Inflammatory macrophage (primary cell): ENCODE data around the gene CCNF.

ENCODE experiments used
- DNase-seq, 2 donors: peaks; one replicate each; pipeline ENCODE4 v3.0.0-alpha.2; 2020 to 2022

Gene CCNF

DNA sequence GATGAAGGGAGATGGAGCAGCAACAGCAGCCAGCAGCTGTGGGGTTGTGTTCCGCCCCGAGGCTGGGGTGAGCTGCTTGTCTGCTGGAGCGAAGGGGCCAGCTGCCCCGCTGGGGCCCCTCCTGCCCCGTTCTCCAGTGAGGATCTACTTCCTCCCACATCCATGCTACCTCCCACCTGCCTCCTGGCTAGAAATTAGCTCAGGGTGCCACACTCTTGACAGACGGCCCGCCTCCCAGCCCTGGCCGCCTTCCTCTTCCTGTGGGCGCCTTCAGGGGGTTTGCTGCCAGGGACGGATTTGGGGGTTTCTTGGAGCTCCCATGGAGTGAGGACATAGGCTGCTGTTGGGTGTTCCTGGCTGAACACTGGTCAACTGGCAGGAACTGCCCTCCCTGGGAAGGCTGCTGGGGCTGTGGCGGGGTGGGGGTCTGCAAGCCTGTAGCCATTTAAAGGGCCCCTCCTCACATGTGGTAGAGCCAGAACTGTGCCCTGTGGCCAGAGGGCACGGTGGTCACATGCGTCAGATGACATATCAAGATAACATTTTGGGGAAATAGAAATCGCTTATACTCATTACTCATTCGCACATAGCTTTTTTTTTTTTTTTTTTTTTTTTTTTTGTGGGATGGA, 58.8 kb downstream of the CCNF start:
- peak; percentile 80 to 90 for DNase-seq

DNA sequence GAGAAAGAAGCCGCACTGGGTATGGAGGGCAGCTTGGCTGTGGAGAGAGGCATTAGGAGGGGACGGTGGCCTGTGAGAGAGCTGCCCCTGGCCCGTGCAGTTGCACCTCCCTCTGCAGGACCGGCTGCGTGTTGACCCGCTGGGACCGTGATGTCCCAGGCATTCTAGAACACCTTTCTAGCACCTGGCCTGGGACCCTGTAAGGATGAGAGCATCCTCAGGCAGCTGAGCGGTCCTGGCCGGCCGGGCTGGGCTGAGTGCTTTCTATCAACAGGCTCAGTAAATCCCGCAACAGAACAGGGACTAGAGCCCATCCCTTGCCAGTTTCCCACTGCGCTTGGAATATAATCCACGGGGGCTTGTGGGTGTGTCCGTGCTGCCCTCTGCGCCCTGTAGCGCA, 60.3 kb downstream of the CCNF start:
- DNase-seq = no peak

DNA sequence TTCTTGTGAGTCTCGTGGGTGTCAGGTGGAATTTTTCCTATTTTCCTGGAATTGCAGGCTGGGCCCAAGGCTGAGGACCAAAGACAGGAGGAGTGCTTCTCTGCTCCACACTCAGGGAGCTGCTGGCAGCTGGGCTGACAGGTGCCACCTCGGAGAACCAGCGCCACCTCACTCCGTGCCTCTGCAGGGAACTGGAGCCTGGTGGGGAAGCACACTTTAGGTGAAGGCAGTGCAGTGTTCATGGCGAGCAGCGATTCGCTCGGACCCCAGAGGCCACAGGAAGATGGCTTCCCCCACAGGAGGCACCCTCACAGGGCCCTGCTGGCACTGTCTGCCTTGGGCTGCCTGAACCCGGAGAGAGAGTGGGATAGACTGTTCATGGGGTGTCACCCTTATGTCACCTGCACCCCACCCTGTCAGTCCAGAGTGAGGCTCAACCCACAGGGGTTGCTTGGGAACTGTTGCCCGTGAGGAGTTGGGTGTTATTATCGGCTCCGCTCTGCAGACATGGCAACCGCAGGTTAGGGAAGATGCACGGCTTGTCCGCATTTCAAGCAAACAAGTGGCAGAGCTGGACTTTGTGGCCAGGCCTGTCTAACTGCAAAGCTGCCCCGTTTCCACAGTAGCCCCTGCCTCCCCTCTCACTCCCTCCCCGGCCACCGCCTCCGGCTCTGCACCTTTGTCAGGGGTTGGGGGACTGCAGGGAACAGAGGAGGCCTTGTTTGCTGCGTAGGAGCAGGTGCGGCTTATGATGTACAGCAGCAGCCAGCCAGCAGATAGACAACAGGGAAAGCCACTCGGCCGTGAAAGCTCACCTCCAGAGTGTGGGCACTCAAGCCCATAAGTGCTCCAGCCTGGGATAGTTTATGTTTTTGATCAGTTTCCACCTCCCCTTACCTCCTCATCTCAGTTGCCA, 61.2 kb downstream of the CCNF start:
- no peak for DNase-seq

DNA sequence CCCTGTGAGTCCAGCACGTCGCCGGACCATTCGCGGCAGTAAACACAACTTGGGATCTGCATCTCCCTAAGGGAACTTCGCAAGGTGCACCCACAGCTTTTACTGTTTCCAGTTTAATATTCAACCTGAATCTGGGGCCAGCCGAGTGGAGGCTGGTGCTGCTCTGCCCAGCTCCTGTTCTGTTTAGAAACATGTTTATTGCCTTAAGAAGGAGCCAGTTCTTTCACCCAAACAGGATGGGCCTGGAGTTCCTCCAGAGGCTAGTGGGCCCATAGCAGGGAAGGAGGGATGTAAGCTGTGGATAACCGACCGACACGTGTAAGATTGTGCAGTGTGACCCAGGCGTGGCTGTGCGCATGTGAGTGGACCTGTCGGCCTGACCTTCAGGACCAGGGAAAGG, 63.0 kb downstream of the CCNF start:
- no peak for DNase-seq

DNA sequence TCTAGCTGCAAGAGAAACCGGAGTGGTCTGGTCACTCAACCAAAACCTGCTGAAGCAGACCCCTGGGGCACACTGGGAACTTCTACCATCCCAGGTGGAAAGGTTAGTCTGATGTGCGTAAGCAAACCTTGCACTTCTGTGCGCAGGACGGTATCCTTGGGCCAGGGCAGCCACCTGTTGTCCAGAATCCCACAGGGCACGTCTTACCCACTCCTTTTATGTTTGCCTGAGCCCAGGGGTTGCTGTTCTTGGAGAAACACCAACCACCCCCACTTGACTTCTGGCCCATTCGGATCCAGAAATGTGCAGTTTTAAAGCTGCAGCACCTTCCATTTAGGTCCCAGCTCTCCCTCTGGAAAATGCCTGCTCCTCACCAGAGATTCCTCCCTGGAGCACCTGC, 64.4 kb downstream of the CCNF start:
- DNase-seq = no peak

DNA sequence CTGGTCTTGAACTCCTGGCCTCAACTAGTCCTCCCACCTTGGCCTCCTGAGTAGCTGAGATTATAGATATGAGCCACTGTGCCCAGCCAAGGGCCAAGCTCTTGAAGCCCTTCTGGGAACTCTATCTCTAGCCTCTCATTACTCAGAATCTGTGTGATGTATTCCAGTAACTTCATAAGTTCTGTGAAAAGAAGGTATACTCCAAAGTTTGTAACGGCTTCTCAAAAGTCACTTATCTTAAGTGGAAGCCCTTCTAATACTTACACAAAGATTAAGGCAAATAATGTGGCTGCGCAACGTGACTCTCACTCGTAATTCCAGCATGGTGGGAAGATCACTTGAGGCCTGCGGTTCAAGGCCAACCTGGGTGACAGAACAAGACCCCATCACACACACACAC, 65.4 kb downstream of the CCNF start:
- DNase-seq = no peak

DNA sequence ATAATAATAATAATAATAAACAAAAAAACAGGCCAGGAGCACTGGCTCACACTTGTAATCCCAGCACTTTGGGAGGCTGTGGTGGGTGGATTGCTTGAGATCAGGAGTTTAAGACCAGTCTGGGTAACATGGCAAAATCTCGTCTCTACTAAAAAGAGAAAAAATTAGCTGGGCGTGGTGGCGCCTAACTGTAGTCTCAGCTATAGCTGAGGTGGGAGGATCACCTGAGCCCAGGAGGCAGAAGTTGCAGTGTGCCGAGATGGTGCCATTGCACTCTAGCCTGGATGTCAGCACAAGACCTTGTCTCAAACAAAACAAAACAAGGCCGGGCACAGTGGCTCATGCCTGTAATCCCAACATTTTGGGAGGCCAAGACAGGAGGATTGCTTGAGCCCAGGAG, 65.8 kb downstream of the CCNF start:
- DNase-seq = no peak

DNA sequence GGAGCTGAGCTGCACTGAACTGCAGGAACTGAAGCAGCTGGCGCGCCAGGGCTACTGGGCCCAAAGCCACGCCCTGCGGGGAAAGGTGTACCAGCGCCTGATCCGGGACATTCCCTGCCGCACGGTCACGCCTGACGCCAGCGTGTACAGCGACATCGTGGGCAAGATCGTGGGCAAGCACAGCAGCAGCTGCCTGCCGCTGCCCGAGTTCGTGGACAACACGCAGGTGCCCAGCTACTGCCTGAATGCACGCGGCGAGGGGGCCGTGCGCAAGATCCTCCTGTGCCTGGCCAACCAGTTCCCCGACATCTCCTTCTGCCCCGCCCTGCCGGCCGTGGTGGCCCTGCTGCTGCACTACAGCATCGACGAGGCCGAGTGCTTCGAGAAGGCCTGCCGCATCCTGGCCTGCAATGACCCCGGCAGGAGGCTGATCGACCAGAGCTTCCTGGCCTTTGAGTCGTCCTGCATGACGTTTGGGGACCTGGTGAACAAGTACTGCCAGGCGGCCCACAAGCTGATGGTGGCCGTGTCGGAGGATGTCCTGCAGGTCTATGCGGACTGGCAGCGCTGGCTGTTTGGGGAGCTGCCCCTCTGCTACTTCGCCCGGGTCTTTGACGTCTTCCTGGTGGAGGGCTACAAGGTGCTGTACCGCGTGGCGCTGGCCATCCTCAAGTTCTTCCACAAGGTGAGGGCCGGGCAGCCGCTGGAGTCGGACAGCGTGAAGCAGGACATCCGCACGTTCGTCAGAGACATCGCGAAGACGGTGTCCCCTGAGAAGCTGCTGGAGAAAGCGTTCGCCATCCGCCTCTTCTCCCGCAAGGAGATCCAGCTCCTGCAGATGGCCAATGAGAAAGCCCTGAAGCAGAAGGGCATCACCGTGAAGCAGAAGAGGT, 67.2 kb downstream of the CCNF start:
- no peak for DNase-seq

DNA sequence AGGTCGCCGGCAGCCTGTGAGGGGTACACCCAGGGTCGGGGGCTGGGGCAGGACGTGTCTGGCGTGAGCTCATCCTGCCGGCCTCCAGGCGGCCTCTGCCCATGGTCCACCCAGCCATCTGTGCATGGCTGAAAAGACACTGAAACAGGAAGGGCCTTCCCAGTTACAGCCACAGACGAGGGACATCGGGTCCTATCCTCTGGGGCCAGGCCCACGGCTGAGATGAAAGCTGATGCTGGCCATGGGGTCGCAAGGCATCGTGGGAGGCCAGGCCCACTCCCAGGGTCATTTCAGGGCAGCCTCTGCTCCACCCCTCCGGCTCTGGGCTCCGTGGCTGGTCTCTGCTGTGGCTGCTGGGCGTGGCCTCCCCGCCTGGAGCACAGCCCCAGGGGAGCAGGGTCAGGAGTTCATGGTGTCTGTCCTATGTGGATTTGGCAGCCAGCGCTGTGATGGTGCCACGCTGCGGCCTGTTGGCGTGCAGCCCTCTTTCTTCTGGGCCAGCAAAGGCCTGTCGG, 67.9 kb downstream of the CCNF start:
- DNase-seq = no peak

DNA sequence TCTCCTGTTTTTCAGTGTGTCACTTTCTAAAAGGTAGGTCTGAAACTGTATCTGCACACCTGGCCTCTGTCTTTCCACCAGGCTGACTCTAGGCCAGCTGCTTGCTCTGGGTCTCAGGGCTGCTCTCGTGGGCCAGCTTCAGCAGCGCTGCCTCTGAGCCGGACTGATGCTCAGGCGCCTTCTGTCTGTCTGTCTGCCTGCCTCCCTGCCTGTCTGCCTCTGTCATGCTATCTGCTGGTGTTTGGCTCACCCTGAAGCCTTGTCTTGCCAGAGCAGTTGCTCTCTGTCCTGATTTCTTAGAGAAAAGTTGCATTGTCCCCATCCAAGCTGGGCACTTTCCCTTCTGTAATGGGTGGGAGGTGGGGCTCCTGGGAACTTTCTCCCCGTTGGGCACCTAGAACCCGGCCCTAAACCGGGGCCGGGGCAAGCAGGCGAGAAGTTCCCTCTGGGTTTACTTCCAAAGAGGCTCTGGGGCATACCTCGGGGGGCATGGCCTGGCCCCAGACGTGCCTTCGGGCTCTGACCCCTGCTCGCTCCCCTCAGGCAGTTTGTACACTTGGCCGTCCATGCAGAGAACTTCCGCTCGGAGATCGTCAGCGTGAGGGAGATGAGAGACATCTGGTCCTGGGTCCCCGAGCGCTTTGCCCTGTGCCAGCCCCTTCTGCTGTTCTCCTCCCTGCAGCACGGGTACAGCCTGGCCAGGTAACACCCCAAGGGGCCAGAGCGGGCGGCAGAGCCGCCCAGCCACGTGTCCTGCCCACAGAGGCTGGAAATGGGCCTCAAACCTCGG, 68.6 kb downstream of the CCNF start:
- DNase-seq = no peak

DNA sequence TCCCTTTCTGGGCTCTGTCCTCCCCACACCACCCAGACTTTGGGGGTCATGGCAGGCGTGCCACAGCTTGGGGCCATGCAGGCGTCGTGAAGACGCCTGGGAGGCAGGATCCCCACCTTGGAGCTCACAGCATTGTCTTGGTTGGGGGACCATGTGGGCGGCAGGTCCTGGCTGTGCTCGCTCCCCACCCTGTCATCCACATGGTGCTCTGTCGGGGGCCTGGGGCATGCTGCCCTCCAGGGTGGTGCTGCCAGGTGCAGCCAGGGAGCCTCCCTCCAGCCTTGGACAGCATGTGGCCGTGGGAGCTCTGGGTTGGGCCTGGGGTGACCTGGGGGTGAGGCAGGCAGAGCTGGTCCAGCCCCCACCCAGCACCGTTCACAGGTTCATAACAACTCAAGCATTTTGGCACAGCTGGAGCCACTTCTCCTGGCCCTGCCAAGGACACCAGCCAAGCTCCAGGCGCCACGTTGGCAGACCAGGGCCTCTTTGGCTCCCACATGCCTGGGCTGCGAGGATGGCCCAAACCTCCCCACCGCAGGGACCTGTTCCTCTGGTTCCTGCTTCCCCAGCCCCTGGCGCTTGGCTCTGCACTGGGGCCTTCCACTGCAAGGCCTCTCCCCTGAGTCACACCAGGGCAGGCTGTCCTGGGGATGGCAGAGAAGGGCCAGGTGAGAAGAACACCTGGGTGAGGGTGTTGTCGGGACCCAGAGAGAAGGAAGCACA, 69.4 kb downstream of the CCNF start:
- DNase-seq = no peak

DNA sequence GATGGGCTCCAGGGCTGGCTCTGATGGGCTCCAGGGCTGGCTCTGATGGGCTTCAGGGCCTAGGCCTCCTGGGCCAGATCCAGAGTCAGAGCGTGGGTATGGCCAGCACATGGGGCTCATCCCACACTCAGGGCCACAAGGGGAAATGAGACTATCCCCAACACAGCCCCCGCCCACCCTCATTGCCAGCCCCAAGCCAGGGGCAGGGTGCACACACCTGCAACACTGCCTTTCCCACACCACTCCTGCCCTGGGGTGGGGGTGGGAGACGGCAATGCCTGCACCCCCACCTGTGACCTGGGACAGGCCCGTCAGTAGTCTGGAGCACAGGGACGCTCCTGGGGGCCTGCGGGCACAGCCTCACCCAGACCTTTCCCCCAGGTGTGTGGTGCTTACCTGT, 70.2 kb downstream of the CCNF start:
- no peak for DNase-seq

DNA sequence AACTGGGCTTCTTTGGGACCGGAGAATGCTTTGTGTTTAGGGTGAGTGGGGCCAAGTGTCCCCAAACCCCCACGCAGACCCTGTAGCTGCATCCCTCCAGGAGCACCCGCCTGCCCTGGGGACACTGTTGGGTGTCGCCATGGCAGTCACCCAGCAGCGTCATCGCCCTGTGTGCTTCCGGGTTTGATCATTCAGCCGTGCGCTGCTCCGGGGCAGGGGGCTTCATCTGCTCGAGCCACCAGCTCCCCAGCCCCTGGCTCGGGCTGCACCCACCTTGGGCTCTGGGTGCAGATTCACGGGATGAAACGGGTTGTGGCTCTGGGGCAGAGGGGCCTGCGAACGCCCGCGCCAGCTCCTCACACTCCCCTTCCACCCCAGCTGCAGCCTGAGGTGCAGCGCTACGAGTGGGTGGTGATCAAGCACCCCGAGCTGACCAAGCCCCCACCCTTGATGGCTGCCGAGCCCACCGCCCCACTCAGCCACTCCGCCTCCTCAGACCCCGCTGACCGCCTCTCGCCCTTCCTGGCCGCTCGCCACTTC, 70.7 kb downstream of the CCNF start:
- DNase-seq = no peak

DNA sequence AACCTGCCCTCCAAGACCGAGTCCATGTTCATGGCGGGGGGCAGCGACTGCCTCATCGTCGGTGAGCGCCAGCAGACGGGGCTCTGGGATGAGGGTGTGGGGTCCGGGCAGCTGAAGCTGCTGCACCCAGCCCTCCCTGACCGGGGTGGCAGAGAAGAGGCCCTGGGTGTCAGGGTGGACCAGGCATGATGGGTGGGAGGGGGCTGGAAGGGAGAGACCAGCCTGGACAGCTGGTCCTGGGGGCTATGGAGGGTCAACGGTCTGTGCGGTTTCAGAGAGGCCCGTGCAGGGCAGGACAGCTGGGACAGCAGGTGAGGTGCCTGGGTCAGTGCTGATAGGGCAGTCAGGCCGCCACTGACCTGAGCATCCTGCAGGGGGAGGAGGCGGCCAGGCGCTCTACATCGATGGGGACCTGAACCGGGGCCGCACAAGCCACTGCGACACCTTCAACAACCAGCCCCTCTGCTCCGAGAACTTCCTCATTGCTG, 71.2 kb downstream of the CCNF start:
- DNase-seq = no peak

DNA sequence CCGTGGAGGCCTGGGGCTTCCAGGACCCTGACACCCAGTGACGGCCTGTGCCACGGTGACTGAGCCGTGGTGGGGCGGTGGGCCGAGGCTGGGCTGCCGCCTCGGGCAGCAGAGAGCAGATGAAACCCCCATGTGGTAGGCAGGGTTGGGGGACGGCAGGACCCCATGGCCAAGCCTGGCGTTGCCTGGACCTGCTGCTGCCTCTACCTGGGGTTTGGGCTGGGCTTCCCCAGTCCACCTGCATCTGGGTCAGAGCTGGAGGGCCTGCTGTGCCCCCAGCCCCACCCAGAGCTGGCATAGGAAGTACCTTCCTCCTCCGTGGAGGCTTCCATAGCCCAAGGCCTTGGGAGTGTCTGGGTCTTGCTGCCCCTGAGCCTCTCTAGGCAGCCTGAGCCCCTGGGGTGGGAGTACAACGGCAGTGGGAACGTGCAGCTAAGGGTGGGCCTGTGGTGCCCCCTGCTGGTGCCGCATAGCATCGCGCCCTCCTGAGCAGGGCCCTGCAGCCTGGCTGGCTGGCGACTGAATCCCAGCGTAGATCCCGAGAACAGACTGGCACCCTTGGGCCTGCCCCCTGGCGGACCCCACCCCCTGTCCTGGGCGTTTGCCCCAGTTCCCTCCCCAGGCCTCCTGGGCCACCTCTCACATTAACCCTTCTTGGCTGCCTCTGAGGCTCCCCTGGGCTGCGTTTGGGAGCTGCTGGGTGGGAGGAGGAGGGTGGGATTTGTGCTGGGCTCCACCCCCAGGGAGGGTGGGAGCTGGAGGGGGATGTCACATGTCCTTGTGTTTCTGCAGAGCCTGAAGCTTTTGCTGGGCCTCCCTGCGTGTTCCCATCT, 71.9 kb downstream of the CCNF start:
- peak; percentile 87 for DNase-seq

DNA sequence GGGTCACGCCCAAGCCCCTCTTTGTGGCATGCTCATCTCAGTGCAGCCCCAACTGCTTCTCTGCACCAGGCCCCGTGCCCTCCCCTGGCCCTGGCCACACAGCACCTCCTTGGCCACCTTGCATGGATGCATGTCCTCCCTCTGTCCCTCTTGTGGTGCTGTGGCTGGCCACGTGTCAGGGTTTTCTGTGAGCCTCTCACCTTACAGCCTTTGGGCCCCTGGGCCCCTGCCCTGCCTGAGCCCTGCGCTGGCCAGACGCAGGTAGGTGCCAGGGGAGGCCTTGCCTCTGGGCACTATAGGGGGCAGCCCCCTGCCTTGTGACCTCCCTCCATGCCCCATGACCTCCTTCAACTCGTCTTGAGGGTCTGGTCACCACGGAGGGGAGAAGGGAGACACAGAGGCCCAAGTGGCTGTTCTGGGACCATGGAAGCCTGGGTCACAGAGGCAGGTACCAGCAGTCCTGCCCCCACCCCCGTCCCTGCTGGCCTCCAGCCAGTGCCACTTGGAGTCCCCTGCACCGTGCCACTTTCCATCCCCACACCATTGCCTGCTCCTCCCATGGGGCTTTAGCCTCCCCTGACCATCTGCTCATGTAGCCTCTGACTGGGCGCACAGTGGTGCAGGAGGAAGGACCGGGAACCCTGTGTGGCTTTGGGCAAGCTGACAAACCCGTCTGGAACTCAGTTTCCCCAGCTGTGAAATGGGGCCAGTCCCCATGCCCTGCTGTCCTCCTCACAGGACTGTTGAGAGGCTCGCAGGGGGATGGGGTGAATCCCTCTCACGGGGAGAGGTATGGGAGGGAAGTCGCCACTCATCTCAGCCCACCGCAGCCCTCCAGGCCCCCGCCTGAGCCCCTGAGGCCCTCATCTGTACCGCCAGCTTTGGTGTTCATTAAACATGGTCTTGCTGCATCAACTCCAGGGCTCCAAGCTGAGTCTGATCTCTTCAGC, 73.0 kb downstream of the CCNF start:
- DNase-seq = no peak

DNA sequence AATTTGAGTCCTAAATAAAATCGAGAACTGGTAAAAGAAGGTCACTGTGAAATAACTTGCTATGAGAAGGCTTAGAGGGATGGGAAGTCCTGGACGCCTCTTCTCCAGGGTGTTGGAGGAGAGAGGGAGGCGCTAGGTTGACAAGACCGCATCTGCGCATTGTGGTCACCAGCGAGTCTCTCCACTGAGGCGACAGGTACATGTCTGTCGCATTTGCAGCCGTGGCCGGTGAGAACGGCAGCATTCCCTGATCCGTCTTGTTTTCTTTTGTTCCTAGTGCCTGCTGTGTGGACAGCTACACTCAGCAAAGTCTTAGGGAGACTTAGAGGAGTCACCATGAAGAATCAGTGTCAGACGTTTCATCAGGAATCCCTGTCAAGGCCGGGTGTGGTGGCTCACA, 76.4 kb downstream of the CCNF start:
- DNase-seq = no peak

DNA sequence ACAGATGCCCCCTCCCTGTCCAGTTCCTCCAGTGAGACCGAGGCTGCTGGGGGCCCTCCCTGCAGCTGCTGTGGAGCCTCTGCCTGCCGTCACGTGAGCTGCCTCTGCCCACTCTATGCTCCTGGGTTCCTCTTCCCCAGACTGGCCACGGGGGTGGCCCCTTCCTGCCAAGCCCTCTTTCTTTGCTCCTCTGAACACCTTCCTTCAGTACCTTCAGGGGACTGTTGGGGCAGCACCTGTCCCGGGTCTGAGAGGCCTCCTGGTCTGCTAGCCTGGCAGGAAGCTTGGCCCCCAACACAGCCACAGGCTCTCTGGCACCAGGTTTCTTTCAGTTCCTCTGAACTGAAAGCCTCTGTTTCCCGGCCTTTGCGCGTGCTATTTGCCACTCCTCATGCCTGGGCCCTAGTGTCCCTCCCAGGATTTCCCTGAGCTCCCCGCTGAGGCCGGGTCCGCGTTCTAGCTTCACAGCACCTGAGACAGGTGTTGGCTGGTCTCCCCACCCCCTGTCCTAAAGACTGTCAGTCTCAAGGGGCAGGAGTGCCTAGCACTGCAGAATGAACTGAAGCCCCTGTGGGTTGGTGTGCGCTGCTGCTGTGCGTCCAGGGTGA, 77.9 kb downstream of the CCNF start:
- DNase-seq = peak; percentile 83 to 90
